Upper lobe of right lung (tissue), 1 donor: ENCODE data around the gene HOXA13. TPM values are rescaled to one million over a fixed set of nuclear protein-coding genes. Genes with fewer than 3 reads are reported as not detected.

Source experiments
- ATAC-seq: fragments of 200-7000 bp; cut with Tn5 transposase; one replicate; pipeline ENCODE4 v1.9.1; 2020; ENCODE audit warnings: mild to moderate bottlenecking, moderate library complexity
- DNase-seq: peaks from one replicate; pipeline ENCODE4 v3.0.0-alpha.2; 2020
- H3K27ac ChIP-seq: fragments of 200-600 bp; one replicate; pipeline ENCODE4 v1.8.0; 2022
- H3K27me3 ChIP-seq: fragments of 200-600 bp; one replicate; pipeline ENCODE4 v1.8.0; 2022; ENCODE audit warnings: mild to moderate bottlenecking
- H3K36me3 ChIP-seq: fragments of 200-600 bp; one replicate; pipeline ENCODE4 v1.8.0; 2022
- H3K4me1 ChIP-seq: fragments of 200-600 bp; one replicate; pipeline ENCODE4 v1.8.0; 2022
- H3K4me3 ChIP-seq: fragments of 200-600 bp; one replicate; pipeline ENCODE4 v1.8.0; 2022; ENCODE audit warnings: mild to moderate bottlenecking
- H3K9me3 ChIP-seq: fragments of 200-600 bp; one replicate; pipeline ENCODE4 v1.8.0; 2022
- CTCF ChIP-seq: fragments of 200-600 bp; IDR thresholded peaks from one replicate; pipeline ENCODE4 v1.8.0; 2022; ENCODE audit warnings: antibody characterized with exemption
- intact Hi-C: fragments of 100-400 bp; cut with DNase I; formaldehyde crosslinking; loops from one replicate; pipeline ENCODE4 v1.11.0; 2022
- total RNA-seq: library from RNA; stranded (reverse); fragmentation: NEBNext Ultra II Directional; extraction: Animal tissue kit (Norgen Biotek cat#: 25700); gene quantifications from one replicate; pipeline ENCODE4 v1.2.1, GENCODE V29; 2021
- donor health status: DM: no; HTN: yes; CAD: no; lungs with severe emphysema.

Gene HOXA13
- total RNA-seq, 1 donor from 2014 or later: not detected

- no peak for ATAC-seq
- TF ChIP-seq CTCF: no peak
- Histone ChIP-seq H3K36me3 (no peaks in the 10 kb centered on the region), H3K27me3 (peaks cover 88% of the 10 kb centered on the region), H3K9me3 (no peaks in the 10 kb centered on the region), H3K4me3 (no peak overlapping the region), H3K4me1 (peaks cover 12% of the 10 kb centered on the region), H3K27ac (no peak overlapping the region)
- DNase-seq: no peak
- intact Hi-C loops: no loop called here
Measured at GRCh38 chr7:27211764-27212204, 11.9 kb upstream of the HOXA13 start.

- no peak for ATAC-seq
- no peak overlapping the region for H3K27ac ChIP-seq
- no peak for DNase-seq
- H3K36me3 ChIP-seq: no peaks in the 10 kb centered on the region
- TF ChIP-seq CTCF: no peak
- H3K4me3 ChIP-seq: no peak overlapping the region
- H3K9me3 ChIP-seq: no peaks in the 10 kb centered on the region
- H3K27me3 ChIP-seq: peaks cover 88% of the 10 kb centered on the region
- H3K4me1 ChIP-seq: peaks cover 12% of the 10 kb centered on the region
- intact Hi-C loops: no loop called here
Measured at GRCh38 chr7:27211084-27211446, 11.2 kb upstream of the HOXA13 start.

- ATAC-seq (peak; percentile 69), DNase-seq (no peak)
- intact Hi-C loops: no loop called here
- no peak overlapping the region for H3K4me3 ChIP-seq
- peaks cover 13% of the 10 kb centered on the region for H3K4me1 ChIP-seq
- no peak overlapping the region for H3K27ac ChIP-seq
- peak; percentile 80 for TF ChIP-seq CTCF
- no peaks in the 10 kb centered on the region for H3K36me3 ChIP-seq
- no peaks in the 10 kb centered on the region for H3K9me3 ChIP-seq
- H3K27me3 ChIP-seq: peaks cover 92% of the 10 kb centered on the region
Measured at GRCh38 chr7:27210441-27211083, 10.7 kb upstream of the HOXA13 start.

- H3K4me1 ChIP-seq: peaks cover 19% of the 10 kb centered on the region
- no peaks in the 10 kb centered on the region for H3K9me3 ChIP-seq
- intact Hi-C loops: loop anchor here (10.0 kb wide), 2 partner anchors 365 to 705 kb away; no protein-coding TSS in a partner anchor
- no peaks in the 10 kb centered on the region for H3K36me3 ChIP-seq
- no peak overlapping the region for H3K27ac ChIP-seq
- no peak for DNase-seq
- ATAC-seq: no peak
- H3K27me3 ChIP-seq: peaks cover 98% of the 10 kb centered on the region
- no peak for TF ChIP-seq CTCF
- H3K4me3 ChIP-seq: no peak overlapping the region
Measured at GRCh38 chr7:27209933-27210440, 10.1 kb upstream of the HOXA13 start.

- no peak for ATAC-seq
- H3K4me1 ChIP-seq: peaks cover 22% of the 10 kb centered on the region
Measured at GRCh38 chr7:27208998-27209397, 9.1 kb upstream of the HOXA13 start.

More at GRCh38 chr7:27208998-27209397, 9.1 kb upstream of the HOXA13 start:
- Histone ChIP-seq H3K27ac (no peak overlapping the region), H3K27me3 (peaks cover 99% of the 10 kb centered on the region), H3K4me3 (no peak overlapping the region), H3K9me3 (no peaks in the 10 kb centered on the region), H3K36me3 (no peaks in the 10 kb centered on the region)
- TF ChIP-seq CTCF: no peak
- intact Hi-C loops: loop anchor here (10.0 kb wide), 2 partner anchors 366 to 706 kb away; no protein-coding TSS in a partner anchor
- no peak for DNase-seq
